NCI-H2227 treated with DMSO at 0.1 percent for 48 hours (cell line): ENCODE data around the gene ERCC1.

Experiments used
- DNase-seq: peaks from one replicate; lab custom pipeline; 2025; lab: John Stamatoyannopoulos, UW

Gene ERCC1

DNA sequence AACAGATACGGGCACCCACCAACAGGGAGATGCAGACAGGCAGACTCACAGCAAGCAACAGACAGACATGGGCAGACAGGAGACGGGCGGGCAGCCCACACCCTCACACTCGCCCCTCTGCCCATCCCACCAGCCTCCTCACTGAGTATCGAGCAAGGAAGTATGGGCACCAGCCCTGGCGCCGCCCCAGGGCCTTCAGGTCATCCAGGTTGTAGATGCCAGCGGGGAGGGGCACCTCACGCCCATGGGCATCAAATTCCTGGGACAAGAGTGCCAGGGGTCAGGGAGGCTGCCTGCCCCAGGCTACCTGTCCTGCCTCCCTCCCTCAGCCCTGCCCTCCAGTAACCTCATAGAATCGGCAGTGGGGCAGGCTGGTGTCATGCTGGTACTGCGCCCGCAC lies 59.0 kb downstream of the ERCC1 start:
- DNase-seq: no peak

GRCh38 chr19:45363861-45364459 lies 59.8 kb downstream of the ERCC1 start:
- DNase-seq: no peak

GRCh38 chr19:45362291-45362690 lies 61.4 kb downstream of the ERCC1 start:
- DNase-seq: no peak

- DNase-seq: no peak
Measured at GRCh38 chr19:45361608-45362007, 62.1 kb downstream of the ERCC1 start.

DNA sequence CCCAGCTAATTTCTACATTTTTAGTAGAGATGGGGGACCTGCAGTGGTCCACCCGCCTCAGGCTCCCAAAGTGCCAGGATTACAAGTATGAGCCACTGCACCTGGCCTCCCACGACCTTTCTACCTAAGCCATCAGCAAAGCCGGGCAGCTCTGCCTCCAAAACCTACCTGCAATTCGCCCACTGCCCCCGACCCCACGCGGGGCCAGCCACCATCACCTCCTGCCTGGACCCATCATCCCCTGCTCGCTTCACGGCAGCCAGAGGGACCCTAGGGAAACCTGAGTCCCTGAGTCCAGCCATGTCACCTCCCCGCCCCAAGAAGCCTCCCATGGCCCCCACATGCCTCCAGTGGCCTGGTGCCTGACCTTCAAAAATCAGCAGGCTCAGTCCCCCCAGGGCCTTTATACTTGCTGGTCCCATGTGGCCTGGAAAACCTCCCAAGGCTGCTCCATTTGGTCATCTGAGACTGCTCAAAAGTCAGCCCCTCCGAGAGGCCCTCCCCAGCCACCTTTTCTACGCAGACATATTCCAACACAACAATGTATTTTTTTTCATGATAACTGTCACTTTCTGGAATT lies 65.4 kb downstream of the ERCC1 start:
- DNase-seq: no peak

- DNase-seq: no peak
Measured at GRCh38 chr19:45357445-45357783, 66.3 kb downstream of the ERCC1 start.
